Activated CD4-positive, alpha-beta T cell treated with anti-CD3 and anti-CD28 coated beads for 36 hours (primary cell): ENCODE data around the gene SUN3. TPM values are rescaled to one million over a fixed set of nuclear protein-coding genes. Genes with fewer than 3 reads are reported as not detected.
A peak's percentile ranks its signal among the peaks of the same experiment; 100 is the strongest.

Experiments used
- ATAC-seq: fragments of 200-7000 bp; cut with Tn5 transposase; one replicate; pipeline ENCODE4 v1.10.0; 2021; ENCODE audit warnings: mild to moderate bottlenecking, moderate library complexity
- CTCF ChIA-PET: fragments of 350-600 bp; sonication (Branson Sonifier 250); formaldehyde crosslinking; loops from one replicate; lab custom pipeline; 2021; ENCODE audit warnings: antibody characterized with exemption; lab: Charles Lee
- POLR2A ChIA-PET: fragments of 350-600 bp; sonication (Branson Sonifier 250); formaldehyde crosslinking; loops from one replicate; lab custom pipeline; 2021; ENCODE audit warnings: antibody characterized with exemption, inconsistent platforms; lab: Charles Lee
- DNase-seq: peaks from one replicate; pipeline ENCODE4 v3.0.0-alpha.2; 2020
- H3K27ac Mint-ChIP-seq: one replicate; pipeline ENCODE4 v1.8.0; 2021; ENCODE audit warnings: mixed read lengths
- H3K27me3 Mint-ChIP-seq: one replicate; pipeline ENCODE4 v1.8.0; 2021; ENCODE audit warnings: mixed read lengths
- H3K36me3 Mint-ChIP-seq: one replicate; pipeline ENCODE4 v1.8.0; 2021; ENCODE audit warnings: low read depth, mixed read lengths
- H3K4me1 Mint-ChIP-seq: one replicate; pipeline ENCODE4 v1.8.0; 2021; ENCODE audit warnings: mixed read lengths
- H3K4me3 Mint-ChIP-seq: one replicate; pipeline ENCODE4 v1.8.0; 2021; ENCODE audit warnings: mild to moderate bottlenecking, moderate library complexity, mixed read lengths
- H3K9me3 Mint-ChIP-seq: one replicate; pipeline ENCODE4 v1.8.0; 2021; ENCODE audit warnings: low read depth, mixed read lengths
- intact Hi-C, 2 experiments: fragments of 100-400 bp; cut with DNase I in 1 of 2; cut with micrococcal nuclease in 1 of 2; formaldehyde crosslinking; loops; one replicate each; pipeline versions ENCODE4 v1.14.2 to v1.15.1; 2022 to 2024; cut with DNase I, micrococcal nuclease
- total RNA-seq, 2 experiments: library from RNA; stranded (reverse); gene quantifications; one replicate each; pipeline ENCODE4 v1.2.3, GENCODE V29; 2021

SUN3 gene
- total RNA-seq, 2 experiments from 2014 or later, result not detected

- intact Hi-C loops, result no loop called here
- Mint-ChIP-seq H3K27me3 (no peaks in the 10 kb centered on the region), H3K27ac (no peak overlapping the region), H3K9me3 (no peaks in the 10 kb centered on the region), H3K36me3 (peaks cover 29% of the 10 kb centered on the region), H3K4me3 (no peak overlapping the region), H3K4me1 (peaks cover 11% of the 10 kb centered on the region)
- ChIA-PET POLR2A (no interaction called here), CTCF (interaction anchor here (1.2 to 2.7 kb wide), 3 partner anchors 8 to 12 kb away, joined by 3 to 11 read pairs (median 6); partner anchors contain the start of gene PKD1L1)
- no peak for ATAC-seq
- no peak for DNase-seq
Observed at GRCh38 chr7:47956220-47956619, 72.7 kb downstream of the SUN3 start.

GRCh38 chr7:47954231-47954911, 74.5 kb downstream of the SUN3 start:
- no peak for DNase-seq
- ChIA-PET POLR2A (interaction anchor here (0.5 kb wide), 1 partner anchor 84 kb away, joined by 3 read pairs; no protein-coding TSS in a partner anchor), CTCF (interaction anchor here (0.7 to 1.8 kb wide), 2 partner anchors 9 to 25 kb away, joined by 3 to 7 read pairs; no protein-coding TSS in a partner anchor)
- intact Hi-C loops, result no loop called here
- H3K4me1 Mint-ChIP-seq, result peaks cover 11% of the 10 kb centered on the region
- no peaks in the 10 kb centered on the region for H3K27me3 Mint-ChIP-seq
- H3K4me3 Mint-ChIP-seq, result no peak overlapping the region
- peaks cover 20% of the 10 kb centered on the region for H3K36me3 Mint-ChIP-seq
- no peak for ATAC-seq
- H3K27ac Mint-ChIP-seq, result peak overlapping the region; percentile 58
- H3K9me3 Mint-ChIP-seq, result no peaks in the 10 kb centered on the region

- H3K4me1 Mint-ChIP-seq, result peaks cover 11% of the 10 kb centered on the region
- peaks cover 20% of the 10 kb centered on the region for H3K36me3 Mint-ChIP-seq
- intact Hi-C loops, result no loop called here
- no peaks in the 10 kb centered on the region for H3K27me3 Mint-ChIP-seq
- POLR2A ChIA-PET, result no interaction called here
- H3K9me3 Mint-ChIP-seq, result no peaks in the 10 kb centered on the region
- DNase-seq (no peak), ATAC-seq (peak; percentile 23)
- CTCF ChIA-PET, result interaction anchor here (0.7 to 1.8 kb wide), 2 partner anchors 9 to 24 kb away, joined by 3 to 7 read pairs; no protein-coding TSS in a partner anchor
- H3K27ac Mint-ChIP-seq, result peak overlapping the region; percentile 58
- no peak overlapping the region for H3K4me3 Mint-ChIP-seq
Observed at GRCh38 chr7:47953822-47954221, 75.1 kb downstream of the SUN3 start.

GRCh38 chr7:47952224-47952623, 76.7 kb downstream of the SUN3 start:
- no peak overlapping the region for H3K27ac Mint-ChIP-seq
- H3K9me3 Mint-ChIP-seq, result no peaks in the 10 kb centered on the region
- peaks cover 6% of the 10 kb centered on the region for H3K4me1 Mint-ChIP-seq
- ChIA-PET CTCF (interaction anchor here (0.5 to 0.7 kb wide), 3 partner anchors 11 to 293 kb away, joined by 3 read pairs; no protein-coding TSS in a partner anchor), POLR2A (no interaction called here)
- H3K4me3 Mint-ChIP-seq, result no peak overlapping the region
- H3K27me3 Mint-ChIP-seq, result no peaks in the 10 kb centered on the region
- H3K36me3 Mint-ChIP-seq, result peaks cover 10% of the 10 kb centered on the region
- ATAC-seq, result no peak
- intact Hi-C loops, result no loop called here
- DNase-seq, result no peak

GRCh38 chr7:47951374-47951773, 77.5 kb downstream of the SUN3 start:
- ATAC-seq, result no peak
- Mint-ChIP-seq H3K9me3 (no peaks in the 10 kb centered on the region), H3K4me3 (no peak overlapping the region), H3K27me3 (no peaks in the 10 kb centered on the region), H3K4me1 (peaks cover 6% of the 10 kb centered on the region), H3K36me3 (peaks cover 10% of the 10 kb centered on the region), H3K27ac (no peak overlapping the region)
- DNase-seq, result no peak
- intact Hi-C loops, result no loop called here
- POLR2A ChIA-PET, result no interaction called here
- CTCF ChIA-PET, result interaction anchor here (0.7 kb wide), 1 partner anchor 159 kb away, joined by 4 read pairs; no protein-coding TSS in a partner anchor

GRCh38 chr7:47950714-47951113, 78.2 kb downstream of the SUN3 start:
- no peak overlapping the region for H3K4me3 Mint-ChIP-seq
- ChIA-PET POLR2A (no interaction called here), CTCF (interaction anchor here (0.7 kb wide), 1 partner anchor 160 kb away, joined by 4 read pairs; no protein-coding TSS in a partner anchor)
- no peaks in the 10 kb centered on the region for H3K9me3 Mint-ChIP-seq
- H3K27ac Mint-ChIP-seq, result no peak overlapping the region
- DNase-seq, result no peak
- intact Hi-C loops, result no loop called here
- H3K36me3 Mint-ChIP-seq, result peaks cover 10% of the 10 kb centered on the region
- ATAC-seq, result no peak
- H3K27me3 Mint-ChIP-seq, result no peaks in the 10 kb centered on the region
- H3K4me1 Mint-ChIP-seq, result peaks cover 6% of the 10 kb centered on the region

GRCh38 chr7:47949703-47950102, 79.2 kb downstream of the SUN3 start:
- DNase-seq (no peak), ATAC-seq (no peak)
- H3K4me3 Mint-ChIP-seq, result no peak overlapping the region
- peaks cover 6% of the 10 kb centered on the region for H3K36me3 Mint-ChIP-seq
- ChIA-PET POLR2A (no interaction called here), CTCF (interaction anchor here (0.6 to 1.5 kb wide), 3 partner anchors 9 to 161 kb away, joined by 3 to 11 read pairs (median 3); no protein-coding TSS in a partner anchor)
- no peaks in the 10 kb centered on the region for H3K27me3 Mint-ChIP-seq
- H3K4me1 Mint-ChIP-seq, result peaks cover 6% of the 10 kb centered on the region
- no peak overlapping the region for H3K27ac Mint-ChIP-seq
- intact Hi-C loops, result loop anchor here in 1 of 2 experiments (5.0 kb wide), 2 partner anchors 97 to 1903 kb away; no protein-coding TSS in a partner anchor
- H3K9me3 Mint-ChIP-seq, result no peaks in the 10 kb centered on the region

- peaks cover 3% of the 10 kb centered on the region for H3K4me1 Mint-ChIP-seq
- intact Hi-C loops, result loop anchor here in 1 of 2 experiments (5.0 kb wide), 2 partner anchors 96 to 1904 kb away; no protein-coding TSS in a partner anchor
Observed at GRCh38 chr7:47948141-47948790, 80.6 kb downstream of the SUN3 start, which contains the start of gene PKD1L1. PKD1L1 (minus strand) TSS chr7:47948466; CDS start chr7:47948440, 26 bp downstream.

GRCh38 chr7:47947355-47947749, 81.6 kb downstream of the SUN3 start:
- DNase-seq (no peak), ATAC-seq (no peak)
- intact Hi-C loops, result loop anchor here in 1 of 2 experiments (5.0 kb wide), 2 partner anchors 95 to 1905 kb away; no protein-coding TSS in a partner anchor
- ChIA-PET CTCF (interaction anchor here (1.3 kb wide), 1 partner anchor 10 kb away, joined by 6 read pairs; no protein-coding TSS in a partner anchor), POLR2A (no interaction called here)
- Mint-ChIP-seq H3K9me3 (no peaks in the 10 kb centered on the region), H3K4me1 (peaks cover 3% of the 10 kb centered on the region), H3K27me3 (no peaks in the 10 kb centered on the region), H3K27ac (no peak overlapping the region), H3K36me3 (no peaks in the 10 kb centered on the region), H3K4me3 (no peak overlapping the region)

More at GRCh38 chr7:47948141-47948790, 80.6 kb downstream of the SUN3 start, which contains the start of gene PKD1L1:
- no peak within 1 kb of the TSS for H3K4me3 Mint-ChIP-seq
- H3K9me3 Mint-ChIP-seq, result no peaks in the 10 kb centered on the region
- H3K27me3 Mint-ChIP-seq, result no peaks in the 10 kb centered on the region
- DNase-seq (no peak), ATAC-seq (no peak)
- H3K36me3 Mint-ChIP-seq, result no peaks in the 10 kb centered on the region
- H3K27ac Mint-ChIP-seq, result no peak within 1 kb of the TSS
- POLR2A ChIA-PET, result no interaction called here
- CTCF ChIA-PET, result interaction anchor here (1.3 to 1.5 kb wide), 2 partner anchors 9 to 162 kb away, joined by 6 to 11 read pairs; no protein-coding TSS in a partner anchor

- Mint-ChIP-seq H3K27me3 (no peaks in the 10 kb centered on the region), H3K9me3 (no peaks in the 10 kb centered on the region), H3K27ac (no peak overlapping the region), H3K36me3 (no peaks in the 10 kb centered on the region), H3K4me1 (peaks cover under 1% of the 10 kb centered on the region), H3K4me3 (no peak overlapping the region)
- intact Hi-C loops, result loop anchor here in 1 of 2 experiments (5.0 kb wide), 2 partner anchors 94 to 1906 kb away; no protein-coding TSS in a partner anchor
- ATAC-seq (peak; percentile 75), DNase-seq (peak; percentile 20)
- ChIA-PET POLR2A (no interaction called here), CTCF (interaction anchor here (1.3 to 3.3 kb wide), 2 partner anchors 10 to 163 kb away, joined by 6 to 51 read pairs; no protein-coding TSS in a partner anchor)
Observed at GRCh38 chr7:47946581-47947354, 82.1 kb downstream of the SUN3 start.
